ENCODE results near the gene RNPEPL1.

DNA sequence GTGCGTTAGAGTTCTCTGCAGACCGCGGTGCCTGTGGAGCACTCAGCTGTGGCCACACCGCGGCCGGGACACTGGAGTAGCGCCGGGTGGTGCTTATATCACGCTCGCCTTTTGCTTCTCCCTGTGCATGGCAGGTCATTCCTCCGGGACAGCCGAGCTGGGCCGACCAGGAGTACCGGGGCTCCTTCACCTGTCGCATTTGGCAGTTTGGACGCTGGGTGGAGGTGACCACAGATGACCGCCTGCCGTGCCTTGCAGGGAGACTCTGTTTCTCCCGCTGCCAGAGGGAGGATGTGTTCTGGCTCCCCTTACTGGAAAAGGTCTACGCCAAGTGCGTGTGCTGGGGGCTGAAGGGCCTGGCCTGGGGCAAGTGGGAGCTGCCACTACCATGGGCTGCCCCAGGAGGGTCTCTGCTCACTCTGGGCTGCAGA, 22.4 kb downstream of the RNPEPL1 start:
- TF ChIP-seq, protein P1, sequence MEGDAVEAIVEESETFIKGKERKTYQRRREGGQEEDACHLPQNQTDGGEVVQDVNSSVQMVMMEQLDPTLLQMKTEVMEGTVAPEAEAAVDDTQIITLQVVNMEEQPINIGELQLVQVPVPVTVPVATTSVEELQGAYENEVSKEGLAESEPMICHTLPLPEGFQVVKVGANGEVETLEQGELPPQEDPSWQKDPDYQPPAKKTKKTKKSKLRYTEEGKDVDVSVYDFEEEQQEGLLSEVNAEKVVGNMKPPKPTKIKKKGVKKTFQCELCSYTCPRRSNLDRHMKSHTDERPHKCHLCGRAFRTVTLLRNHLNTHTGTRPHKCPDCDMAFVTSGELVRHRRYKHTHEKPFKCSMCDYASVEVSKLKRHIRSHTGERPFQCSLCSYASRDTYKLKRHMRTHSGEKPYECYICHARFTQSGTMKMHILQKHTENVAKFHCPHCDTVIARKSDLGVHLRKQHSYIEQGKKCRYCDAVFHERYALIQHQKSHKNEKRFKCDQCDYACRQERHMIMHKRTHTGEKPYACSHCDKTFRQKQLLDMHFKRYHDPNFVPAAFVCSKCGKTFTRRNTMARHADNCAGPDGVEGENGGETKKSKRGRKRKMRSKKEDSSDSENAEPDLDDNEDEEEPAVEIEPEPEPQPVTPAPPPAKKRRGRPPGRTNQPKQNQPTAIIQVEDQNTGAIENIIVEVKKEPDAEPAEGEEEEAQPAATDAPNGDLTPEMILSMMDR (IDR thresholded peaks at IDR 0.05; ENCODE audit: low read depth, low read length), result no peak
- no peak for TF ChIP-seq POLR2A (IDR thresholded peaks at IDR 0.05; ENCODE audit: extremely low read depth, insufficient read length)
- TF ChIP-seq, protein P2, sequence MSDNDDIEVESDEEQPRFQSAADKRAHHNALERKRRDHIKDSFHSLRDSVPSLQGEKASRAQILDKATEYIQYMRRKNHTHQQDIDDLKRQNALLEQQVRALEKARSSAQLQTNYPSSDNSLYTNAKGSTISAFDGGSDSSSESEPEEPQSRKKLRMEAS (IDR thresholded peaks at IDR 0.05; ENCODE audit: low read depth, low read length), result no peak

Measured in NB4 (cell line).